Measurements from ENCODE around the gene C1orf21. TPM values are rescaled to one million over a fixed set of nuclear protein-coding genes. Genes with fewer than 3 reads are reported as not detected.

The C1orf21 gene
- total RNA-seq, 2 donors from 2014 or later: 68.1 to 81.1 TPM

GRCh38 chr1:184545601-184546000 lies 158.8 kb downstream of the C1orf21 start:
- no peaks in the 10 kb centered on the region for H3K9me3 ChIP-seq
- H3K4me1 ChIP-seq: no peaks in the 10 kb centered on the region
- H3K9ac ChIP-seq (ENCODE audit: low read depth in 2 of 2, low read length in 2 of 2): no peak overlapping the region

DNA sequence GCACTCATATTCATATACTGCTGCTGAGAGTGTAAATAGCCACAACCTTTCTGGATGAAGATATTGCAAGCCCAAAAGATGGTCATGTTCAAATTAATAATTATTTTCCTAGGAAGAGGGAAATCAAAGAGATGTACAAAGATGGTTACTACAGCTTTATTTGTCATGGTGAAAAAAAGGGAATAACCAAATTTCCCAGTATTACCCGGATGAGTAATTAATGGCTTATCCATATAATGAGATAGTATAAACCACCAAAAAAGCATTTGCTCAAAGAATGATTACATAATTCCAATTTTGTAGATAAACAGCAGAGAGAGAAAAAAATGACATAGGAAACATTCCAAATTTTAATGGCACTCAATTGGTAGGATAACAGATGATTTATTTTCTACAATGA lies 165.6 kb downstream of the C1orf21 start:
- H3K9me3 ChIP-seq: no peaks in the 10 kb centered on the region
- H3K9ac ChIP-seq (ENCODE audit: low read depth in 2 of 2, low read length in 2 of 2): no peak overlapping the region
- no peak overlapping the region for H3K27ac ChIP-seq
- intact Hi-C loops (cut with DNase I): no loop called here
- H3K36me3 ChIP-seq: no peaks in the 10 kb centered on the region
- H3K4me3 ChIP-seq: no peak overlapping the region
- TF ChIP-seq, protein P1, sequence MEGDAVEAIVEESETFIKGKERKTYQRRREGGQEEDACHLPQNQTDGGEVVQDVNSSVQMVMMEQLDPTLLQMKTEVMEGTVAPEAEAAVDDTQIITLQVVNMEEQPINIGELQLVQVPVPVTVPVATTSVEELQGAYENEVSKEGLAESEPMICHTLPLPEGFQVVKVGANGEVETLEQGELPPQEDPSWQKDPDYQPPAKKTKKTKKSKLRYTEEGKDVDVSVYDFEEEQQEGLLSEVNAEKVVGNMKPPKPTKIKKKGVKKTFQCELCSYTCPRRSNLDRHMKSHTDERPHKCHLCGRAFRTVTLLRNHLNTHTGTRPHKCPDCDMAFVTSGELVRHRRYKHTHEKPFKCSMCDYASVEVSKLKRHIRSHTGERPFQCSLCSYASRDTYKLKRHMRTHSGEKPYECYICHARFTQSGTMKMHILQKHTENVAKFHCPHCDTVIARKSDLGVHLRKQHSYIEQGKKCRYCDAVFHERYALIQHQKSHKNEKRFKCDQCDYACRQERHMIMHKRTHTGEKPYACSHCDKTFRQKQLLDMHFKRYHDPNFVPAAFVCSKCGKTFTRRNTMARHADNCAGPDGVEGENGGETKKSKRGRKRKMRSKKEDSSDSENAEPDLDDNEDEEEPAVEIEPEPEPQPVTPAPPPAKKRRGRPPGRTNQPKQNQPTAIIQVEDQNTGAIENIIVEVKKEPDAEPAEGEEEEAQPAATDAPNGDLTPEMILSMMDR (IDR thresholded peaks at IDR 0.05): no peak
- H3K4me1 ChIP-seq: no peaks in the 10 kb centered on the region
- no peak for DNase-seq
- H3K27me3 ChIP-seq: no peaks in the 10 kb centered on the region

More at GRCh38 chr1:184545601-184546000, 158.8 kb downstream of the C1orf21 start:
- no peak for DNase-seq
- Histone ChIP-seq H3K4me3 (no peak overlapping the region), H3K36me3 (no peaks in the 10 kb centered on the region), H3K27me3 (no peaks in the 10 kb centered on the region), H3K27ac (no peak overlapping the region)
- intact Hi-C loops (cut with DNase I): no loop called here
- TF ChIP-seq, protein P1 (IDR thresholded peaks at IDR 0.05): no peak

DNA sequence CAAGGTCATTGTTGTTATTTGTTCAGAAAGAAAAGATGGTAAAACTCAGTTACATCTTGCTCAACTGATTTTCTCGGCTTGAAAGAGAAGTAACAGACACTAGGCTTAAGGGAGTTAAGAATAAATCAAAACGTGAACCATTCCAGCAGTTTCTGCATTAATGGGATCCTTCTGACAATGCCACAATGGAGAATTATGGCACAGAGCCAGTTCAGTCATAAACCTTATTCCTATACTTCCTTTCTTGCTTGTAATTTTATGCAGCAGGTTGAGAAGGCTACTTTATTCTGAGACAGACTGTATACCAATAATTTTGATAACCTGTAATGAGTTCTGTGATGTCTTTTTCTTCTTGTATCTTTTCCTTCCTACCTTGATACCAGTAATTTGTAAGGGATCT lies 167.0 kb downstream of the C1orf21 start:
- Histone ChIP-seq H3K9me3 (no peaks in the 10 kb centered on the region), H3K4me3 (no peak overlapping the region), H3K27me3 (no peaks in the 10 kb centered on the region), H3K4me1 (no peaks in the 10 kb centered on the region), H3K27ac (no peak overlapping the region), H3K9ac (ENCODE audit: low read depth in 2 of 2, low read length in 2 of 2) (no peak overlapping the region), H3K36me3 (no peaks in the 10 kb centered on the region)
- TF ChIP-seq, protein P1 (IDR thresholded peaks at IDR 0.05): no peak
- no peak for DNase-seq
- intact Hi-C loops (cut with DNase I): no loop called here

GRCh38 chr1:184555665-184556641 lies 169.1 kb downstream of the C1orf21 start:
- H3K4me1 ChIP-seq: no peaks in the 10 kb centered on the region
- H3K9ac ChIP-seq (ENCODE audit: low read depth in 2 of 2, low read length in 2 of 2): no peak overlapping the region
- intact Hi-C loops (cut with DNase I): no loop called here
- H3K36me3 ChIP-seq: no peaks in the 10 kb centered on the region
- H3K27me3 ChIP-seq: no peaks in the 10 kb centered on the region
- no peaks in the 10 kb centered on the region for H3K9me3 ChIP-seq
- TF ChIP-seq, protein P1 (IDR thresholded peaks at IDR 0.05): no peak
- no peak for DNase-seq
- H3K4me3 ChIP-seq: no peak overlapping the region
- no peak overlapping the region for H3K27ac ChIP-seq

DNA sequence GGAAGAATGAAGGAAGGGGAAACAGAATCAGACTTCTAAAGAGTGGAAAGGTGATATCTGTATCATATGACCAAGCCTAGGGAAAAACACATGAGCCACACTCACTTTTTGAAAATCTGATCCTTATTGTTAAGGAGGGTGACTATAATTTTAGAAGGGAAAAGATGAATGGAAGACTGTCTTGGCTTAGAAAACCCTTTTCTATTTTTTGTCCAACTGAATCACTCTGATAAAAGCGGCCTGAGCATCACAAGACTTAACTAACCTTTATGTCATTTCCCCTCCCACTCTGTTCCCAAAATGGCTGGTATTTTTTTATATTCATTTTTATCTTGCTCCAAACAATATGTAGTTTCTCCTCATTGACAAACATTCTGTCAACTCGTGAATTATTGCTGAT lies 169.8 kb downstream of the C1orf21 start:
- TF ChIP-seq, protein P1 (IDR thresholded peaks at IDR 0.05): no peak
- Histone ChIP-seq H3K4me3 (no peak overlapping the region), H3K36me3 (no peaks in the 10 kb centered on the region), H3K9ac (ENCODE audit: low read depth in 2 of 2, low read length in 2 of 2) (no peak overlapping the region), H3K27me3 (no peaks in the 10 kb centered on the region), H3K4me1 (no peaks in the 10 kb centered on the region), H3K27ac (no peak overlapping the region), H3K9me3 (no peaks in the 10 kb centered on the region)
- no peak for DNase-seq
- intact Hi-C loops (cut with DNase I): no loop called here
